Right hindlimb (tissue), 1 donor: Measurements from ENCODE around the gene CD8B2.
"Not testable (repeated sequence)": the region's sequence is repeated elsewhere in the genome, so short reads cannot be mapped to it uniquely, and the experiment has no call there.

ENCODE experiments used
- DNase-seq: peaks from one replicate; pipeline ENCODE4 v3.0.0-alpha.2; 2018

Gene CD8B2

GRCh38 chr2:106513391-106513790, 26.2 kb downstream of the CD8B2 start:
- not testable (repeated sequence) for DNase-seq

GRCh38 chr2:106514827-106515226, 27.7 kb downstream of the CD8B2 start:
- DNase-seq = not testable (repeated sequence)

GRCh38 chr2:106516436-106516835, 29.3 kb downstream of the CD8B2 start:
- no peak for DNase-seq

- no peak for DNase-seq
Observed at GRCh38 chr2:106516864-106517263, 29.7 kb downstream of the CD8B2 start.

- DNase-seq = no peak
Observed at GRCh38 chr2:106517329-106517728, 30.2 kb downstream of the CD8B2 start.

GRCh38 chr2:106519767-106520166, 32.6 kb downstream of the CD8B2 start:
- no peak for DNase-seq

- DNase-seq = no peak
Observed at GRCh38 chr2:106521016-106521415, 33.9 kb downstream of the CD8B2 start.

GRCh38 chr2:106523976-106524665, 37.0 kb downstream of the CD8B2 start:
- no peak for DNase-seq

GRCh38 chr2:106530866-106531265, 43.7 kb downstream of the CD8B2 start:
- DNase-seq = no peak

- no peak for DNase-seq
Observed at GRCh38 chr2:106531676-106532214, 44.6 kb downstream of the CD8B2 start.

GRCh38 chr2:106532236-106532635, 45.1 kb downstream of the CD8B2 start:
- no peak for DNase-seq

- no peak for DNase-seq
Observed at GRCh38 chr2:106534471-106534870, 47.3 kb downstream of the CD8B2 start.

- DNase-seq = no peak
Observed at GRCh38 chr2:106536490-106536889, 49.3 kb downstream of the CD8B2 start.

GRCh38 chr2:106537047-106537446, 49.9 kb downstream of the CD8B2 start:
- DNase-seq = no peak

GRCh38 chr2:106537791-106538191, 50.6 kb downstream of the CD8B2 start:
- DNase-seq = no peak

GRCh38 chr2:106540886-106541285, 53.7 kb downstream of the CD8B2 start:
- no peak for DNase-seq

- DNase-seq = no peak
Observed at GRCh38 chr2:106541333-106541732, 54.2 kb downstream of the CD8B2 start.

- peak; percentile 73 for DNase-seq
Observed at GRCh38 chr2:106542746-106543359, 55.7 kb downstream of the CD8B2 start.

GRCh38 chr2:106545007-106545406, 57.8 kb downstream of the CD8B2 start:
- no peak for DNase-seq

GRCh38 chr2:106546391-106546990, 59.3 kb downstream of the CD8B2 start:
- no peak for DNase-seq

- no peak for DNase-seq
Observed at GRCh38 chr2:106547164-106547903, 60.2 kb downstream of the CD8B2 start.

GRCh38 chr2:106551417-106552130, 64.4 kb downstream of the CD8B2 start:
- no peak for DNase-seq

- DNase-seq = no peak
Observed at GRCh38 chr2:106552921-106553320, 65.8 kb downstream of the CD8B2 start.
